Gastrocnemius medialis (tissue), 4 donors: ENCODE results near the gene ANKRD22. TPM values are rescaled to one million over a fixed set of nuclear protein-coding genes. Genes with fewer than 3 reads are reported as not detected.
A peak's percentile ranks its signal among the peaks of the same experiment; 100 is the strongest.

Source experiments
- ATAC-seq, 2 donors: fragments of 150-250 bp; one replicate each; pipeline ENCODE4 v1.9.1; 2016
- DNase-seq, 2 donors: peaks; one replicate each; pipeline ENCODE4 v3.0.0-alpha.2; 2019
- H3K27ac ChIP-seq, 4 donors: fragments of 200-600 bp; sonication (generic); 1 replicate in 1 of 4; 2 replicates in 3 of 4; pipeline ENCODE4 v1.5.1; 2016 to 2018; ENCODE audit warnings: mild to moderate bottlenecking in 2 of 4, moderate library complexity in 1 of 4
- H3K27me3 ChIP-seq, 3 donors: fragments of 200-600 bp; sonication (generic) in 2 of 3; 1 replicate in 1 of 3; 2 replicates in 2 of 3; pipeline versions ENCODE4 v1.5.1 to v1.6.0; 2016 to 2019; ENCODE audit warnings: mild to moderate bottlenecking in 1 of 3, moderate library complexity in 1 of 3
- H3K36me3 ChIP-seq, 2 donors: fragments of 200-600 bp; sonication (generic) in 1 of 2; one replicate each; pipeline ENCODE4 v1.5.1; 2017 to 2018
- H3K4me1 ChIP-seq, 2 donors: fragments of 200-600 bp; sonication (generic) in 1 of 2; one replicate each; pipeline ENCODE4 v1.5.1; 2016 to 2017; ENCODE audit warnings: mild to moderate bottlenecking in 2 of 2
- H3K4me3 ChIP-seq, 4 donors: fragments of 200-600 bp; sonication (generic) in 3 of 4; 1 replicate in 1 of 4; 2 replicates in 3 of 4; pipeline ENCODE4 v1.5.1; 2016 to 2019; ENCODE audit warnings: mild to moderate bottlenecking in 2 of 4
- H3K9me3 ChIP-seq, 3 donors: fragments of 200-600 bp; sonication (generic) in 2 of 3; 1 replicate in 1 of 3; 2 replicates in 2 of 3; pipeline ENCODE4 v1.5.1; 2016 to 2019
- POLR2A ChIP-seq, 2 donors: fragments of 450-650 bp; IDR thresholded peaks; one replicate each; pipeline ENCODE4 v1.6.1; 2017; ENCODE audit warnings: antibody characterized with exemption in 2 of 2, mild to moderate bottlenecking in 2 of 2, moderate library complexity in 2 of 2
- in situ Hi-C, 4 donors: fragments of 200-750 bp; cut with MboI; loops; one replicate each; pipeline versions ENCODE4 v1.15.0 to v1.8.0; 2017; ENCODE audit warnings: low sequenced_read_pairs in 4 of 4
- intact Hi-C: fragments of 100-400 bp; cut with DNase I; formaldehyde crosslinking; loops from one replicate; pipeline ENCODE4 v1.15.1; 2023; ENCODE audit warnings: low total_unique reads
- total RNA-seq, 4 donors: library from RNA; depleted of rRNA; stranded (reverse); fragments of >200 nt; gene quantifications; one replicate each; pipeline versions ENCODE4 v1.1.0 to v1.2.3, GENCODE V29; 2016
- TF ChIP-seq, protein P1 (sequence below), 5 experiments: fragments of 450-650 bp in 3 of 5; fragments of 200-600 bp in 2 of 5; sonication (generic) in 2 of 5; IDR thresholded peaks in 4 of 5; conservative IDR thresholded peaks in 1 of 5; 1 replicate in 4 of 5; 2 replicates in 1 of 5; pipeline ENCODE4 v1.5.1; 2016 to 2019; ENCODE audit warnings: antibody characterized with exemption in 5 of 5, mild to moderate bottlenecking in 3 of 5, moderate library complexity in 3 of 5

ANKRD22 gene
- total RNA-seq = not detected

DNA sequence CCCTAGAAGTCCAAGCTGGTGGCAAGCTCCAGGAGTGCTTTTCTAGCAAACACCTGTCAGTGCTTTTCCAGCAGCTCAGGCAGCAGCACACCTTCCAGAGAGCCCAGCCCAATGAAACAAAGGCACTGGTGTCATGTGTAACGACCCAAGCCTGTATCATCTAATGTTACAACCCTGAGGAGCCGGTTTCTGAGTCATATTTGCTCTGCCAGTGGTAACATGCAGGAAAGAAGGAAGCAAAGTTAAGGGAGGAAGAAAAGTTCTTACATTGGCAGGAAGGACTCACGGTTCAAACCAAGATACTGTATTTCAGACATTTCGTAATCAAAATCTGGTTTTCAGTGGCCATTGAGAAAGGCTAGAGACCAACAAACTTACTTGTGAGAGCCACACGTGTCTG, at the start of gene ANKRD22:
ANKRD22 (minus strand) TSS at position 139 of the 400 bp plus-strand sequence. CDS start 237 bp downstream, outside the sequence.
- no peak for TF ChIP-seq POLR2A (IDR thresholded peaks at IDR 0.05)
- TF ChIP-seq, protein P1, sequence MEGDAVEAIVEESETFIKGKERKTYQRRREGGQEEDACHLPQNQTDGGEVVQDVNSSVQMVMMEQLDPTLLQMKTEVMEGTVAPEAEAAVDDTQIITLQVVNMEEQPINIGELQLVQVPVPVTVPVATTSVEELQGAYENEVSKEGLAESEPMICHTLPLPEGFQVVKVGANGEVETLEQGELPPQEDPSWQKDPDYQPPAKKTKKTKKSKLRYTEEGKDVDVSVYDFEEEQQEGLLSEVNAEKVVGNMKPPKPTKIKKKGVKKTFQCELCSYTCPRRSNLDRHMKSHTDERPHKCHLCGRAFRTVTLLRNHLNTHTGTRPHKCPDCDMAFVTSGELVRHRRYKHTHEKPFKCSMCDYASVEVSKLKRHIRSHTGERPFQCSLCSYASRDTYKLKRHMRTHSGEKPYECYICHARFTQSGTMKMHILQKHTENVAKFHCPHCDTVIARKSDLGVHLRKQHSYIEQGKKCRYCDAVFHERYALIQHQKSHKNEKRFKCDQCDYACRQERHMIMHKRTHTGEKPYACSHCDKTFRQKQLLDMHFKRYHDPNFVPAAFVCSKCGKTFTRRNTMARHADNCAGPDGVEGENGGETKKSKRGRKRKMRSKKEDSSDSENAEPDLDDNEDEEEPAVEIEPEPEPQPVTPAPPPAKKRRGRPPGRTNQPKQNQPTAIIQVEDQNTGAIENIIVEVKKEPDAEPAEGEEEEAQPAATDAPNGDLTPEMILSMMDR (IDR thresholded peaks at IDR 0.05 in 4 of 5, conservative IDR thresholded peaks at IDR 0.05 in 1 of 5) = no peak
- H3K27ac ChIP-seq = no peak within 1 kb of the TSS
- DNase-seq = no peak
- H3K9me3 ChIP-seq = no peaks in the 10 kb centered on the region
- H3K4me1 ChIP-seq = no peaks in the 10 kb centered on the region
- H3K36me3 ChIP-seq = no peaks in the 10 kb centered on the region
- no peaks in the 10 kb centered on the region for H3K27me3 ChIP-seq
- in situ Hi-C loops (no loop called here), intact Hi-C loops (no loop called here)
- ATAC-seq = peak in 1 of 2 donors; percentile 41
- H3K4me3 ChIP-seq = no peak within 1 kb of the TSS

DNA sequence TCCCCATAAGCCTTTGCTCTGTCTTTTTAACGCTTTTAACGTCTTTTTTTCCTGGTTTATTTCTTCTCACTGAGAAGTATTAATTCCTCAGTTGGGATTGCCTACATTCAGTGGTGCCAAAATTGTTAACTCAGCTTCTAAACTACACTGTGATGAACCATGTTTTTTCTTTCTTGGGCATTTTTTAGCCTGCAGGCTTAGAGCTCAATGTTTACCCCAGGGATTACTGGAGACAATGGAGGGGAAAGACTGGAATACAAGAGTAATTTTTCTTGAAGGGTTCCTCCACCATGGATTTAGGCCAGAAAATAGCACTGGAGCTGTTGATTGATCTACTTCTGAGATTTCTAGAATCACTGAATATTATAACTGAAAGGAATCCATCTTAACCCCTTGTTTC, 48.2 kb upstream of the ANKRD22 start:
- H3K4me1 ChIP-seq = peaks cover 0 to 4% of the 10 kb centered on the region in 2 donors

DNA sequence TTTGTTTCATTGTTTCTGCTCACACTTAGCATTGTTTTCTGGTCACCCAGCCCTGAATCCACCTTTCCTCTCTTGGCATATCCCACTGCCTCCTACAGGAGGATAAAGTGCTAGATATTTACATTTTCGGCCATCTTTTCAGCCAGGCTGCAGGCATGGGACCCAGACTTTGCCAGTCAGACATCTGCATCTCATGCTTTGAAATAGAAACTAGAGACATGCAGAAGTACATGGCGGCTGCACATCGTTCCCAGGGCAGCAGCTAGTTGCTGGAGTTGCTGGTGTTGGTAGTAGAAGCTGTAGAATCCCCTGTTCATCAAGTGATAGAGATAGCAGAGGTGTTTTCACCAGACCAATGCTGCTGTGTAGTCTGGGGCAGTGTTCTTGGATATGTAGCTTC, 47.1 kb upstream of the ANKRD22 start:
- Histone ChIP-seq H3K4me1 (peaks cover 0 to 4% of the 10 kb centered on the region in 2 donors), H3K4me3 (no peak overlapping the region), H3K27ac (no peak overlapping the region), H3K9me3 (no peaks in the 10 kb centered on the region), H3K27me3 (no peaks in the 10 kb centered on the region), H3K36me3 (no peaks in the 10 kb centered on the region)
- intact Hi-C loops (no loop called here), in situ Hi-C loops (no loop called here)
- ATAC-seq (no peak), DNase-seq (no peak)
- TF ChIP-seq POLR2A (IDR thresholded peaks at IDR 0.05) = no peak
- TF ChIP-seq, protein P1 (IDR thresholded peaks at IDR 0.05 in 4 of 5, conservative IDR thresholded peaks at IDR 0.05 in 1 of 5) = no peak

More for the DNA sequence above, 48.2 kb upstream of the ANKRD22 start:
- DNase-seq = no peak
- intact Hi-C loops (no loop called here), in situ Hi-C loops (no loop called here)
- Histone ChIP-seq H3K27ac (no peak overlapping the region), H3K27me3 (no peaks in the 10 kb centered on the region), H3K36me3 (no peaks in the 10 kb centered on the region), H3K4me3 (no peak overlapping the region), H3K9me3 (no peaks in the 10 kb centered on the region)
- no peak for ATAC-seq
- TF ChIP-seq, protein P1 (IDR thresholded peaks at IDR 0.05 in 4 of 5, conservative IDR thresholded peaks at IDR 0.05 in 1 of 5) = no peak
- TF ChIP-seq POLR2A (IDR thresholded peaks at IDR 0.05) = no peak

DNA sequence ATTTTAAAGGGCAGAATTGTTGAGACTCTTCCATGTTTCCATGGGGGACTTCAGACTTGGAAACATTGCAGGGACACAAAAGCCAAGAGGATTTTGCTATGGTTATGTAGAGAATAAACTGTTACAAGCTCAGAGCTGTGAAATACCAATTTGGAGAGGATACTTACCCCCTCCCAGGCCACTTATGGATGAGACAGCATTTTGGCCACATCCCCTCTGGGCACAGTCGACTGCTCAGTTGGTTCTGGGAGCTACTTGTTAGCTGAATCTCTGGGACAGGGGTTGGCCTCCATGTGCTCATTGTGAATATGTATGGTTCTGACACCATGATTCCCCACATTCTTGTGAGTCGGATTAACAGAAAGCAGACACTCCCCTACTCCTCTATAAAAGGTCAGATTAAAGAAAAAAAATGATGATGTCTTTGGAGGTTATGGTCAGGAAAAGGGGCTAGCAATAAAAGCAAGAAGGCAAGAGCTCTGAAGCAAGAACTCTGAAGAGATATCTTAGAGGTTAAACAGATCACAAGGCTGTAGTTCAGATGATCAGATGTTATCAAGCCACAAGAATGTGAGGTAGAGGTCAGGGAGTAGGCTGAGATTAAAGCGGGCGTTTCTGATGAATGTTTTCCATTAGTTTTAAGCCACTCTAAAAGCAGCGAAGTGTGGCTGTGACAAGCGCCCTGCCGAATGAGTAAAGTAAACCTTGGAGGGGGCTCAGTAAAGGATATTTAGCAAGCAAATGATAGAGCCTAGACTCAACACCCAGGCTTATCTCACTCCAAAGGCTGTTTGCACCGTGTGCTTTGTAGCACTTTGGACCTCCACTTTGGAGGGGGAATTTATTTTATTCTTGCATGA, 45.6 kb upstream of the ANKRD22 start:
- H3K9me3 ChIP-seq = no peaks in the 10 kb centered on the region
- ATAC-seq (peak in 1 of 2 donors; percentile 24), DNase-seq (no peak)
- peaks cover 0 to 4% of the 10 kb centered on the region in 2 donors for H3K4me1 ChIP-seq
- TF ChIP-seq, protein P1 (IDR thresholded peaks at IDR 0.05 in 4 of 5, conservative IDR thresholded peaks at IDR 0.05 in 1 of 5) = no peak
- no peak overlapping the region for H3K4me3 ChIP-seq
- no peaks in the 10 kb centered on the region for H3K36me3 ChIP-seq
- peak overlapping the region; percentile 37 to 59 (median 44) for H3K27ac ChIP-seq
- H3K27me3 ChIP-seq = no peaks in the 10 kb centered on the region
- intact Hi-C loops = loop anchor here (2.0 kb wide), 1 partner anchor 16 kb away; no protein-coding TSS in a partner anchor
- in situ Hi-C loops = no loop called here
